GM12878 (cell line): Measurements from ENCODE around the gene ETHE1. TPM values are rescaled to one million over a fixed set of nuclear protein-coding genes. Genes with fewer than 3 reads are reported as not detected.

ENCODE experiments used
- ATAC-seq: fragments of 200-7000 bp; cut with Tn5 transposase; 3 replicates; pipeline ENCODE4 v1.9.1; 2020; ENCODE audit warnings: mild to moderate bottlenecking, moderate library complexity
- BruUV-seq: library from RNA; stranded (reverse); fragments of 400-500 nt; replicated peaks from 2 replicates; lab custom pipeline; 2021; lab: Mats Ljungman, UMichigan
- CTCF ChIA-PET: fragments of 300-600 bp; sonication (Branson Sonifier 250); formaldehyde crosslinking; extraction: SDS; loops from one replicate; lab custom pipeline; 2021; ENCODE audit warnings: inconsistent platforms; lab: Yijun Ruan, JAX
- POLR2A ChIA-PET: fragments of 350-600 bp; formaldehyde crosslinking; extraction: SDS; loops from one replicate; lab custom pipeline; 2021; ENCODE audit warnings: inconsistent platforms; lab: Charles Lee
- RAD21 ChIA-PET: fragments of 300-600 bp; sonication (Branson Sonifier 250); formaldehyde crosslinking; loops from one replicate; lab custom pipeline; 2023; ENCODE audit warnings: antibody characterized with exemption; ENCODE audit not compliant: unreplicated experiment; lab: Charles Lee
- SMC1A ChIA-PET: fragments of 300-600 bp; sonication (Branson Sonifier 250); formaldehyde crosslinking; loops from one replicate; lab custom pipeline; 2023; ENCODE audit not compliant: unreplicated experiment, uncharacterized antibody; lab: Charles Lee
- DNase-seq: peaks from one replicate; pipeline ENCODE4 v3.0.0-alpha.2; 2011; ENCODE audit warnings: low read depth, low spot score
- FAIRE-seq: peaks from 3 replicates; lab custom pipeline; 2011; peaks lifted over from hg19 to GRCh38; lab: Jason Lieb, UNC
- H2AFZ ChIP-seq: 2 replicates; pipeline ENCODE4 v1.6.0; 2011; ENCODE audit warnings: low read depth, low read length, control low read depth; ENCODE audit not compliant: control insufficient read depth
- H3K27ac ChIP-seq: 2 replicates; pipeline ENCODE4 v1.5.1; 2011; ENCODE audit warnings: control low read depth; ENCODE audit not compliant: control insufficient read depth, insufficient read depth
- H3K27me3 ChIP-seq, 2 experiments: replicated peaks in 1 of 2; 2 replicates each; pipeline versions ENCODE4 v1.6.0 to v1.6.1; 2011; ENCODE audit warnings: low read length in 1 of 2; ENCODE audit not compliant: control insufficient read depth in 2 of 2, insufficient read depth in 2 of 2
- H3K36me3 ChIP-seq, 2 experiments: 2 replicates each; pipeline ENCODE4 v1.5.1; 2011; ENCODE audit warnings: low read length in 1 of 2; ENCODE audit not compliant: control insufficient read depth in 2 of 2, insufficient read depth in 2 of 2
- H3K4me1 ChIP-seq: 2 replicates; pipeline ENCODE4 v1.6.1; 2011; ENCODE audit warnings: mild to moderate bottlenecking, low read length, moderate library complexity, mixed read lengths; ENCODE audit not compliant: control insufficient read depth, insufficient read depth
- H3K4me2 ChIP-seq: 2 replicates; pipeline ENCODE4 v1.6.0; 2011; ENCODE audit warnings: control low read depth; ENCODE audit not compliant: control insufficient read depth, insufficient read depth
- H3K4me3 ChIP-seq: fragments of 200-600 bp; sonication (generic); 2 replicates; pipeline ENCODE4 v1.5.1; 2016
- H3K79me2 ChIP-seq: 2 replicates; pipeline ENCODE4 v1.6.0; 2011; ENCODE audit warnings: low read length; ENCODE audit not compliant: control insufficient read depth, insufficient read depth
- H3K9ac ChIP-seq: 2 replicates; pipeline ENCODE4 v1.8.0; 2011; ENCODE audit warnings: low read length, control low read depth, mixed read lengths; ENCODE audit not compliant: control insufficient read depth, insufficient read depth
- H3K9me3 ChIP-seq: replicated peaks from 3 replicates; pipeline ENCODE4 v1.5.1; 2011; ENCODE audit warnings: mild to moderate bottlenecking, low read length; ENCODE audit not compliant: control insufficient read depth, insufficient read depth
- H4K20me1 ChIP-seq: 2 replicates; pipeline ENCODE4 v1.6.0; 2011; ENCODE audit not compliant: control insufficient read depth, insufficient read depth
- ATF7 ChIP-seq: fragments of 450-650 bp; IDR thresholded peaks from 2 replicates; pipeline ENCODE4 v1.6.1; 2016; ENCODE audit warnings: low read depth, mild to moderate bottlenecking
- CEBPZ ChIP-seq: fragments of 150-350 bp; IDR thresholded peaks from 2 replicates; pipeline ENCODE4 v1.6.1; 2016; ENCODE audit warnings: low read depth, low read length
- MTA3 ChIP-seq: IDR thresholded peaks from 2 replicates; pipeline ENCODE4 v1.6.1; 2012; ENCODE audit warnings: low read length, inconsistent platforms, borderline replicate concordance
- NR2F1 ChIP-seq: fragments of 450-650 bp; conservative IDR thresholded peaks from 2 replicates; pipeline ENCODE4 v1.6.1; 2017; ENCODE audit warnings: mild to moderate bottlenecking
- NRF1 ChIP-seq: conservative IDR thresholded peaks from 2 replicates; pipeline ENCODE4 v1.6.1; 2011; ENCODE audit warnings: mild to moderate bottlenecking, low read depth, low read length, improper control_type of control experiment
- PML ChIP-seq: IDR thresholded peaks from 2 replicates; pipeline ENCODE4 v1.6.1; 2012; ENCODE audit warnings: low read length, inconsistent platforms
- ZBTB40 ChIP-seq: fragments of 450-650 bp; IDR thresholded peaks from 2 replicates; pipeline ENCODE4 v1.6.1; 2016; ENCODE audit warnings: mild to moderate bottlenecking, moderate library complexity, borderline replicate concordance
- ZNF592 ChIP-seq: fragments of 450-650 bp; IDR thresholded peaks from 2 replicates; pipeline ENCODE4 v1.6.1; 2017; ENCODE audit warnings: mild to moderate bottlenecking, moderate library complexity
- WGBS: methylation state at CpG from one replicate; pipeline ENCODE4 v1.1.6; 2016; ENCODE audit warnings: low lambda C conversion rate; ENCODE audit not compliant: insufficient replicate concordance, insufficient coverage; ENCODE audit errors: missing lambda C conversion rate; 5-methylcytosine and 5-hydroxymethylcytosine counted together
- in situ Hi-C: fragments of 300-500 bp; cut with MboI; formaldehyde crosslinking; loops from 9 replicates; pipeline ENCODE4 v1.14.3; 2018; ENCODE audit warnings: mixed read lengths
- intact Hi-C: fragments of 100-400 bp; cut with micrococcal nuclease; formaldehyde crosslinking; loops from one replicate; pipeline ENCODE4 v1.14.2; 2022; ENCODE audit not compliant: unreplicated experiment
- polyA plus RNA-seq, 11 experiments: library from polyadenylated mRNA; depleted of rRNA in 4 of 11; unstranded in 6 of 11; stranded (reverse) in 5 of 11; fragments of >200 nt; fragmentation: Nextera tagmentation in 4 of 11; fragmentation: Illumina TruSeq in 1 of 11; extraction: Ambion mirVana in 4 of 11; extraction: Trizol in 1 of 11; gene quantifications; 1 replicate in 1 of 11; 2 replicates in 10 of 11; pipeline versions ENCODE4 v1.2.1 to v1.2.3, GENCODE V29; 2011 to 2016; ENCODE audit warnings: inconsistent platforms in 2 of 11, missing spikeins in 2 of 11, low read depth in 1 of 11
- total RNA-seq, 4 experiments: library from RNA; depleted of rRNA in 3 of 4; stranded (reverse); fragments of >200 nt in 3 of 4; fragmentation: Illumina TruSeq in 1 of 4; extraction: Trizol in 1 of 4; gene quantifications; 2 replicates each; pipeline versions ENCODE4 v1.2.1 to v1.2.3, GENCODE V29; 2013 to 2021

ETHE1 gene
- total and polyA plus RNA-seq, 10 of the 15 experiments (the other 5 are each of a cell fraction or from before 2014, with no cell fraction given): 22.1 to 155 (median 52.7) TPM

DNA sequence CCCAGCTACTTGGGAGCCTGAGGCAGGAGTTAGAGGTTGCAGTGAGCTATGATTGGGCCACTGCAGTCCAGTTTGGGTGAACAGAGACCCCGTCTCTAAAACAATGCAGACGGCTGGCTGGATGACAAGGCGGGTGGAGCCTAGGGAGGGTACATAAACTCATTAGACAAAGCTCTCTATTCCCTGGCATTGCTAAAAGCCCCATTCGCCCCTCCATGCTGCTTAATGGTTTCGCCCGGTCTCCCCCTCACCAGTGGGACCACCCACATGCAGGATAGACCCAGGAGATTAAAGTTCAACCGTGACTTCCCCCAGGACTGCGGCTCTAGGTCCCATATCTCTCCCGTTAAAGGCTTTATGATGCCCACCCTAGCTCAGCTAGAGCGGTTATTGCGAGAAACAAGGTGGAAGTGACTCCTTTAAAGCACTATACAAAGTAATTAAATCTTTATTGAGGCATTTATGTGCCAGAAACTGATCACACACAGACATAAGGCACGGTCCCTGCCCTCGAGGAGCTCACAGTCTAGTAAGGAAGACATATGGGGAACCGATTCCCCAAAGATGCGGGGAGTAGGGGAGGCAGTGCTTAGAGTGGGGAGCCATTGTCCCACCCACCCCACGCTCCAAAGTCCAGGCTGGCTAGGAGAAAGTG, 66.5 kb downstream of the ETHE1 start:
- RAD21 ChIA-PET: interaction anchor here (0.7 to 1.3 kb wide), 4 partner anchors 14 to 59 kb away, joined by 3 to 5 read pairs (median 3); no protein-coding TSS in a partner anchor
- 50% methylated on average over 16 of the region's 16 CpGs for WGBS
- Histone ChIP-seq H3K9me3 (no peaks in the 10 kb centered on the region), H3K36me3 (no peaks in the 10 kb centered on the region), H3K79me2 (no peaks in the 10 kb centered on the region), H3K27ac (no peak overlapping the region)
- SMC1A ChIA-PET: interaction anchor here (1.1 to 4.5 kb wide), 2 partner anchors 13 to 59 kb away, joined by 5 to 21 read pairs; no protein-coding TSS in a partner anchor
- intact Hi-C loops: loop anchor here (5.0 kb wide), 1 partner anchor 42 kb away; the partner anchor contains the start of gene PHLDB3
- TF ChIP-seq ZNF592 (no peak), NRF1 (no peak), MTA3 (no peak), NR2F1 (no peak), CEBPZ (no peak), ZBTB40 (peak; percentile 33; the same call in 1 of the 2 replicates), PML (no peak), ATF7 (no peak)
- TF ChIP-seq, all 136 proteins: peak for 1
- H3K4me3 ChIP-seq: no peak overlapping the region
- no peaks in the 10 kb centered on the region for H3K27me3 ChIP-seq
- POLR2A ChIA-PET: no interaction called here
- no peak overlapping the region for H3K9ac ChIP-seq
- no peak overlapping the region for H2AFZ ChIP-seq
- DNase-seq (no peak), FAIRE-seq (no peak), ATAC-seq (no peak)
- H4K20me1 ChIP-seq: no peaks in the 10 kb centered on the region
- CTCF ChIA-PET: interaction anchor here (2.1 to 3.1 kb wide), 3 partner anchors 13 to 59 kb away, joined by 7 to 11 read pairs (median 9); partner anchors contain the start of gene PHLDB3
- peaks cover 8% of the 10 kb centered on the region; the same call in 1 of the 2 replicates for H3K4me1 ChIP-seq
- no peak overlapping the region for H3K4me2 ChIP-seq
- no TSS peak for BruUV-seq
- in situ Hi-C loops: no loop called here
